ENCODE data around the gene CDC25A. TPM values are rescaled to one million over a fixed set of nuclear protein-coding genes. Genes with fewer than 3 reads are reported as not detected.

Gene CDC25A
- total and polyA plus RNA-seq, 8 donors, result 0.28 to 1.1 (median 0.72) TPM

GRCh38 chr3:48140936-48141603 is 47.1 kb downstream of the CDC25A start:
- no peaks in the 10 kb centered on the region for H3K27me3 ChIP-seq
- H3K27ac ChIP-seq, result no peak overlapping the region
- FAIRE-seq (no peak), ATAC-seq (no peak), DNase-seq (no peak)
- TF ChIP-seq CTCF (IDR thresholded peaks at IDR 0.05), result no peak
- WGBS, 2 donors, result 91 to 100% methylated on average over 2 of the region's 2 CpGs
- no peaks in the 10 kb centered on the region for H3K4me1 ChIP-seq
- no peaks in the 10 kb centered on the region for H3K36me3 ChIP-seq
- H3K9me3 ChIP-seq, result no peaks in the 10 kb centered on the region
- H3K4me3 ChIP-seq, result no peak overlapping the region
- intact Hi-C loops (cut with DNase I), result no loop called here

GRCh38 chr3:48140336-48140757 is 47.9 kb downstream of the CDC25A start:
- H3K27me3 ChIP-seq, result no peaks in the 10 kb centered on the region
- FAIRE-seq (no peak), ATAC-seq (peak in 1 of 4 donors; percentile 21), DNase-seq (no peak)
- WGBS, 2 donors, result 33 to 37% methylated on average over 9 of the region's 9 CpGs
- no peak overlapping the region for H3K27ac ChIP-seq
- H3K9me3 ChIP-seq, result no peaks in the 10 kb centered on the region
- TF ChIP-seq CTCF (IDR thresholded peaks at IDR 0.05), result no peak
- no peak overlapping the region for H3K4me3 ChIP-seq
- no peaks in the 10 kb centered on the region for H3K36me3 ChIP-seq
- intact Hi-C loops (cut with DNase I), result no loop called here
- H3K4me1 ChIP-seq, result no peaks in the 10 kb centered on the region

DNA sequence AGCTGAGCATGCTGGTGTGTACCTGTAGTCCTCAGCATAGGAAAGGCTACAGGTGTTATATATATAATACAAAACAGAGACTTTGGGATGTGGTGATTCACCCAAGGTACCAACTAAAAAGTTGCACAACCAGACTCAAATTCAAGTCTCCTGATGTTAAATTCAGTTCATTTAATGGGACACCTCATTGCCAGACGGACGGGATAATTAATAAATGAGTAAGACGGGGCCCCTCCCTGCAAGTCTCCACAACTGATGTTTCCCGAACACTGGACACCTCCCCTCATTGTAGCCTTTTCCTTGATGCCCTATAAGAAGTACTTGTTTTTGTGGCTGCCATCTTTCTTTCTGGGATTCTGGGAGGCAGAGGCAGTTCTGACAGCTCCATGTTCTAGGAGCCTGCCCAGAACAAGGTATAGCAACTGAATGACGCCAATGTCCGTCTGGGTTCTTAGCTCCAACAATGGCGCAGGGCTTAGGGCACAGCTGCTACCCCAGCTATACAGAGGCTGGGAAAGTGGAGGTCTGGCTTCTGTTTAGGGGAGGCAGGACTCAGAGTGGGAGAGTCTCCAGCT is 50.7 kb downstream of the CDC25A start:
- H3K27ac ChIP-seq, result no peak overlapping the region
- FAIRE-seq, result no peak
- ATAC-seq, result no peak
- no peaks in the 10 kb centered on the region for H3K4me1 ChIP-seq
- intact Hi-C loops (cut with DNase I), result no loop called here
- no peaks in the 10 kb centered on the region for H3K9me3 ChIP-seq
- TF ChIP-seq CTCF (IDR thresholded peaks at IDR 0.05), result no peak
- WGBS, 2 donors, result 81 to 85% methylated on average over 7 of the region's 7 CpGs
- no peak overlapping the region for H3K4me3 ChIP-seq
- no peaks in the 10 kb centered on the region for H3K27me3 ChIP-seq
- H3K36me3 ChIP-seq, result no peaks in the 10 kb centered on the region
- DNase-seq, result no peak

GRCh38 chr3:48135552-48136495 is 52.4 kb downstream of the CDC25A start:
- FAIRE-seq (no peak), DNase-seq (no peak), ATAC-seq (no peak)
- Histone ChIP-seq H3K27ac (no peak overlapping the region), H3K4me1 (no peaks in the 10 kb centered on the region), H3K4me3 (no peak overlapping the region), H3K9me3 (no peaks in the 10 kb centered on the region), H3K27me3 (no peaks in the 10 kb centered on the region), H3K36me3 (no peaks in the 10 kb centered on the region)
- TF ChIP-seq CTCF (IDR thresholded peaks at IDR 0.05), result no peak
- 67 to 74% methylated on average over 8 of the region's 8 CpGs for WGBS, 2 donors
- intact Hi-C loops (cut with DNase I), result no loop called here
